SK-MEL-5 (cell line): Measurements from ENCODE around the gene PABPN1L. TPM values are rescaled to one million over a fixed set of nuclear protein-coding genes. Genes with fewer than 3 reads are reported as not detected.

Experiments
- DNase-seq: peaks from one replicate; pipeline ENCODE4 v3.0.0-alpha.2; 2016; ENCODE audit warnings: low read depth, low spot score
- in situ Hi-C: cut with HindIII; loops from 2 replicates; pipeline ENCODE4 v1.10.0; 2016; ENCODE audit warnings: low sequenced_read_pairs, high pct_unique_total_duplicates, low pct_unique_long_range_greater_than_20kb
- total RNA-seq: library from RNA; depleted of rRNA; stranded (reverse); fragments of >200 nt; shearing (Covaris generic); gene quantifications from 2 replicates; pipeline ENCODE4 v1.2.3, GENCODE V29; 2014

The PABPN1L gene
- total RNA-seq, 1 experiment from 2014 or later: not detected

GRCh38 chr16:88888461-88889387, 22.3 kb upstream of the PABPN1L start:
- DNase-seq: no peak
- in situ Hi-C loops: no loop called here

GRCh38 chr16:88888057-88888456, 21.6 kb upstream of the PABPN1L start:
- in situ Hi-C loops: no loop called here
- DNase-seq: no peak

- in situ Hi-C loops: no loop called here
- no peak for DNase-seq
Observed at GRCh38 chr16:88886845-88887521, 20.5 kb upstream of the PABPN1L start.

DNA sequence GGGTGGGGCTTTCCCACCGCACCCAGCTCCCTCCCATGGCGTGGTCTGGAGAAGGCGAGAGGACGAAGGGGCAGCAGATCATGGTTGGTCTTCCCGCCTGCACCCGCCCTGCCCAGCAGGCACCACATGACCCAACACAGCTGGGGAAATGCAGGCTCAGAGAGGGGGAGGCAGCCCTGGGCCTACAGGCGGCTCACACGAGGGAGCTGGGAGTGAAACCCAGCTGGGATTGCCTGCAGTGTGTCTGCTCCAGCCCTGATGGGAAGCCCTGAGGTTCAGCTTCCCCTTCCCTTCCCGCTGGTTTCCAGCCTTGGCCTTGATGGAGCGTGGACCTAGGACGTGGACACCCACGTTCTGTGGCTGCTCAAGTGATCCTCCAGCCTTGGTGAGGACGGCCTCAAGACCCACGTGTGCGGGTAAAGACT, 20.0 kb upstream of the PABPN1L start:
- no peak for DNase-seq
- in situ Hi-C loops: no loop called here

DNA sequence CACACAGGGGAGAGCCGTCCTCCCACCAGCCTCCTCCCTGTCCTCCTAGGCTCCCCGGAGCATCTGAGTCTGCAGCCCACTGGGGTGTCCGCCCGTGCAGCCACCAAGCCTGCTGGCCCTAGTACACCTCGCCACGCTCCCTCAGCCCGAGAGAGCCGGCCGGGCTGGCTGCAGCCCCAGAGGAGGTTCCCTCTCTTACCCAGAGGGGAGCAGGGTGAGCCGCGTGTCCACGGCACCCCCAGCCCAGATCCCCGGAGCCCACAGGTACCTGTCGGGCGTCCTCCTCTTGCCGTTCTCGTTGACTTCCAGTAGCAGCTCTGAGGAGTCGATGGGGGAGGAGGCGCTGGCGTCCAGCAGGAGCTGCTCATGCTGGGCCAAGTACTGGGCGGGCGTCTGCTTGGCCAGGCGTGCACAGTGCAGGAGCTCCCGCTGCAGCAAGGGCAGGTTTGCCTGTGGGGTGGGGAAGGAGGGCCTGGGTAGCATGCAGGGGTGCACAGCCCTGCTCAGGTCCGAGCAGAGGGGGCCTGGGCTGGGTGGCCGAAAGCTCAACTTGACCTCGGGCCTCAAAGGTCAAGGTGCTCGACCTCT, 19.3 kb upstream of the PABPN1L start:
- in situ Hi-C loops: no loop called here

DNA sequence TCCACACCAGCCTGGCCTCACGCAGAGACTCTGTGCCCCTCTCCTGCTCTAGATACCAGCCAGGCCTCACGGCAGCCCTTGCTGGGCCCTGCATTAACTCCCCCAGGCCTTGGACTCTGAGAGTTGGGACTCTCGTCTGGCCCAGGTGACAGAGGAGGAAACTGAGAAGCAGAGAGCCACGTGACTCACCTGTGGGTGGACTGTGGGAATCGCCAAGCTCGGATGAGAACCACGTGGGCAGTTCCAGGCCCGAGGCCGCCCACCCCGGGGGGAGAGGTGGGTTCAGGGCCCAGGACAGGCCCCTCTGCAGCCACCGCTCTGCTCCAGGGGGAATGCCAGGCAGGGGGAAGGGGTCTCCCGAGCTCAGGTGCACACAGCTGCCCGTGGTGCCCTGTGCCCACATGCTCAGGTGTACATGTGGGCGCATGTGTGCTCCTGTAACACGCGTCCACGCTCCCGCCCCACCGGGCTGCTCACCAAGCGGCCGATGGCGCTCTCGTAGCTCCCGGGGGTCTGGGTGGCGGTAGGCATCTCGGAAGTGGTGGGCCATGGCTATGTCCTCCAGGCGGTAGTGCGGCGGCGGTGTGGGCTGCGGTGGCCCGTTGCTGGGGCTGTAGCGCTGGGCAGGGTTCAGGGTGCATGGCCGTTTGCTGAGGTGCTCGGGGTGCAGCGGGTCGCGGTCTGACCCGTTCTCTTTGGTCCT, 18.3 kb upstream of the PABPN1L start:
- in situ Hi-C loops: no loop called here
- DNase-seq: no peak

More for the DNA sequence above, 19.3 kb upstream of the PABPN1L start:
- DNase-seq: no peak

DNA sequence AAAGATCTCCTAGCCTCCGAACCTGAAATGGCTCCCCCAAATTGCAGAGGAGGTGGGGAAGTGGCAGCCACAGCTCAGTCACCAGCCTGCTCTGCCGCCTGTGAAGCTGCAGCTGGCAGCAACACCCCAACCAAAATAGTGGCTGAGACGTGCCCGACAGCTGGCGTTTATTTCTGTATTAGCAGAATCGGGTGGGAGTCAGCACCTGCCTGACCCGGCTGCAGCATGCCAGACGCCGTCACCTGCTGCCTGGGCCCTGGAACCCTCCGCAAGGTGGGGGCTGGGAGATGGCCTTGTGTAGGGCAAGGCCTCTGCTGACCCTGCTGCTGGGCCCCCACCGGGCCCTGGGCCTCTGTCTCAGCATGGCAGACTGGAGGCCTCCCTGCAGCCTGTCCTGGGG, 17.5 kb upstream of the PABPN1L start:
- DNase-seq: no peak

DNA sequence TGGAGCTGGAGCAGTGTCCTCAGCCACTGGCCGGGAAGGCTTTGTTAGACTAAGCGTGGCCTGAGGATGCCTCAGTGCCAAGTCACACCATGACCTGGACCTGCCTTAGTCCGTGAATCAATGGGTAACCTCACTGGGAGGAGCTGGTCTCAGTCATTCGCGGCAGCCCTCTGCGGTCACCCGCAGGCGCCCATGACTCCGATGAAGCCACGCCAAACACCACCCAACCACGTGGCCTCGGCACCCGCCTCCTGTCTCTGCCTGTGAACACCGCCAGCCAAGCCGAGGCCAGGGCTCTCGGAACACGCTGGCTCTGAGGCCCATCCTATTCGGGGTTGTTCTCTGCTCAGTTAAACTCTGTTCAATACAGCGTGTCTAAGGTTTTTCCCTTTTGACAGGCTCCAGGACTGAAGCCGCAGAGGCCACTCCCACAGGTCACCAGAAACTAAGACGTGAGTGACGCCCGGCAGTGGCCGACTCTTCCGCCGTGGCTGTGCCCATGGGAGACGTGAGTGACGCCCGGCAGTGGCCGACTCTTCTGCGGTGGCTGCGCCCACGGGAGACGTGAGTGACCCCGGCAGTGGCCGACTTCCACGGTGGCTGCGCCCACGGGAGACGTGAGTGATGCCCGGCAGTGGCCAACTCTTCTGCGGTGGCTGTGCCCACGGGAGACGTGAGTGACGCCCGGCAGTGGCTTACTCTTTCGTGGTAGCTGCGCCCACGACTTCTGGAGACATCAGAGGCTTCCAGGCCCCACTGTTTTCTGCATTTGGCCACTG, 16.8 kb upstream of the PABPN1L start:
- no peak for DNase-seq
- in situ Hi-C loops: no loop called here

More for the DNA sequence above, 17.5 kb upstream of the PABPN1L start:
- in situ Hi-C loops: no loop called here

GRCh38 chr16:88882358-88883030, 16.0 kb upstream of the PABPN1L start:
- DNase-seq: peak; percentile 24
- in situ Hi-C loops: no loop called here

DNA sequence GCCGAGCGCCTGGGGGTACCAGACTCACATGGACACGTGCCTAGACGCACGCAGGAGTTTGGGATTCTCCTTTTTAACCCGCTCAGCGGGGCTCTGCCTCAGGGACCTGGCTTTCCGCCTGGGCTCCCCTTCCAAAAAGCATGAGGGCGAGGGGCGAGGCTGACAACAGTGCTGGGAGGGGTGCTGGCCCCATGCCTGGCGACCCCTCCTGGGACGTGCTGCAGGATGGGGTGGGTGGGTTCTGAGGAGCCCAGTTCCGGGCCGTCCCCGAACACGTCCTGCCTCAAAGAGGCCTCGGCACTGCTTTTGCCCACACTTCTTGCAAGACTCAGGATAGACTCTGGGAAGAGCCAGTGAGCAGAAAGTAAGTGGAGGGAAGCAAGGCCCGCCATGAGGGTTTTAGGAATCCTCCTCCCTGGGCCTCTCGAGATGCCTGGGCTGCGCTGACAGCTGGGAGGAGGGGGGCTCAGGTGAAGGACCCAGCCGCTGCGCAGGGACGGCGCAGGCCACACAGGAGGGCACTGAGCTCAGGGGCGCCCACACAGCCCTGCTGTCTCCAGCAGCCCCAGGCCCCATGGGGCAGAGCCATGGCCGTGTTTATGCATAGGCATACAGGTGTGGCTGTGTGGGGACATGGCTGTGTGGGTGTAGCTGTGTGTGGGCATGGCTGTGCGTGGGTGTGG, 15.4 kb upstream of the PABPN1L start:
- in situ Hi-C loops: no loop called here

DNA sequence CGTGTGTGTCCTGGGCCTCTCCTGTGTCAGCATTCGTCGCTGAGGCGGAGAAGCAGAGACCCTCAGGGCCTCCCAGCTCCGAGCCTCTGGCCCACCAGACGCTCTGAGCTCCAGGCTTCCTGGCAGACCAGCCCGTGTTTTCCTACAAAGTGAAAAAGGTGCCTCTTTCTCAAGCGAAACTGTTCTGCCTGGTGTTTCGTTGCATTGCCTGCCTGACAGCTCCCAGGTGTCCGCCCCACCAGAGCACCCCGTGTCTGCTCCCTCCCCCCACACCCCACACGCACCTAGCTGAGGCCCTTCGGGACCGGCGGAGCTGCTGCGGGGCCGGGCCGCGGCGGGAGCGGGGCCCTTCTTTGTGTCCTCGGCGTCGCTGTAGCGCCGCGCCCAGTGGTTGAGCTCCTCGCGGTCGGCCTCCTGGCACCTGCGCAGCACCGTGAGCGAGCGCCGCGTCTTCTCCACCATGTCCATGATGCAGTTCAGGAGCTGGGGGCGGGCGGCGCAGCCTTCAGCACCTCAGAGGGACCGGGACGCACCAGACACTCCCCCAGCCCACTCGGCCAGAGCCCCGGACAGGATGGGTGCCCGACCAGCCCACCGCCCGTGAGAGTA, 14.7 kb upstream of the PABPN1L start:
- no peak for DNase-seq
- in situ Hi-C loops: no loop called here

More for the DNA sequence above, 15.4 kb upstream of the PABPN1L start:
- DNase-seq: no peak

- in situ Hi-C loops: no loop called here
- no peak for DNase-seq
Observed at GRCh38 chr16:88880226-88881006, 14.0 kb upstream of the PABPN1L start.

- in situ Hi-C loops: no loop called here
Observed at GRCh38 chr16:88879788-88880055, 13.3 kb upstream of the PABPN1L start.

GRCh38 chr16:88878967-88879787, 12.7 kb upstream of the PABPN1L start:
- in situ Hi-C loops: no loop called here
- DNase-seq: no peak

More at GRCh38 chr16:88879788-88880055, 13.3 kb upstream of the PABPN1L start:
- no peak for DNase-seq
